Dermis microvascular lymphatic vessel endothelial cell (primary cell): ENCODE results near the gene LRBA. TPM values are rescaled to one million over a fixed set of nuclear protein-coding genes. Genes with fewer than 3 reads are reported as not detected.
"Not testable (repeated sequence)": the region's sequence is repeated elsewhere in the genome, so short reads cannot be mapped to it uniquely, and the experiment has no call there.

Experiments used
- DNase-seq, 2 donors: peaks; one replicate each; pipeline versions ENCODE4 v3.0.0 to v3.0.0-alpha.2; 2010; ENCODE audit warnings: low read depth in 2 of 2
- total RNA-seq: library from RNA; depleted of rRNA; stranded (reverse); fragments of >200 nt; gene quantifications from 2 replicates; pipeline ENCODE4 v1.2.1, GENCODE V29; 2014

The LRBA gene
- total RNA-seq, 1 donor from 2014 or later = 53.9 TPM

DNA sequence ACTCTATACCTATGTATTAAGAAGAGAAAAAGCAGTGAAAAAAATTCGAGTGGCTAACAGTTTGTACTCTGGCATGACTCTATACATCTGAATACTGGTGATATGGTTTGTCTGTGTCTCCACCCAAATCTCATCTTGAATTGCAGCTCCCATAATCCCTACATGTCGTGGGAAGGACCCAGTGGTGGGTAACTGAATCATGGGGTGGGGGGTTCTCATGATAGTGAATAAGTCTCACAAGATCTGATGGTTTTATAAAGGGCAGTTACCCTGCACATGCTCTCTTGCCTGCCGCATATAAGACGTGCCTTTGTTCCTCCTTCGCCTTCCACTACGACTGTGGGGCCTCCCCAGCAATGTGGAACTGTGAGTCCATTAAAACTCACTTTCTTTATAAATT is 70.4 kb downstream of the LRBA start:
- no peak for DNase-seq

DNA sequence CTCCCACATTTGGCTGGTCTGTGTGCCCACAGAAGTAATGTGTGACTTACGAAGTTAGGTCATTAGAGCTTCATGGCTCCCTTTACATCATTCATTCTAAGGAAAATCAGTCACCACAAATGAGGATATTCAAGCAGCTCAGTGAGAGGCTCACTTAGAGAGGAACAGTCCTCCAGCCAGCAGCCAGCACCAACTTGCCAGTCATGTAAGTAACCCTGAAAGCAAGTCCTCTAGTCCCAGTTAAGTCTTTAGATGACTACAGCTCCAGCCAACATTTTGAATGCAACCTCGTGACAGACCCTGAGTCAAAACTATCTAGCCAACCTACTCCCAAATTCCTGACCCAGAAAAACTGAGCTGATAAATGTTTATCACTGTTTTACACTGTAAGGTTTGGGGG is 71.3 kb downstream of the LRBA start:
- DNase-seq = no peak

DNA sequence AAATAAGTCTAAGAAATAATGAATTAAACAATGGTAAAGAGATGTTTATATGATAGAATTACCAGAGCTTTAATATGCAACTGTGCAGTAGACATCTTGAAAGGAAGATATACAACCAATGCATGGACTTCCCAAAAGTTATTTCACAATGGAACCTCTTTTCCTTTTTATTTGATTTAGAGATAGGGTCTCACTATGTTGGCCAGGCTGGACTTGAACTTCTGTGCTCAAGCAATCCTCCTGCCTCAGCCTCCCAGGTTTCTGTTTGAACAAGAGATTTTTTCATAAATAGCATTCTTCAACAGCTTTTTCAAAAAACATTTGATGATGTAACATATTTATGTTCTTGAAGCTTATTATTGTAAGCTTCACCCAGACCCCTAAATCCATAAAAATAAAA is 72.0 kb downstream of the LRBA start:
- DNase-seq = no peak

DNA sequence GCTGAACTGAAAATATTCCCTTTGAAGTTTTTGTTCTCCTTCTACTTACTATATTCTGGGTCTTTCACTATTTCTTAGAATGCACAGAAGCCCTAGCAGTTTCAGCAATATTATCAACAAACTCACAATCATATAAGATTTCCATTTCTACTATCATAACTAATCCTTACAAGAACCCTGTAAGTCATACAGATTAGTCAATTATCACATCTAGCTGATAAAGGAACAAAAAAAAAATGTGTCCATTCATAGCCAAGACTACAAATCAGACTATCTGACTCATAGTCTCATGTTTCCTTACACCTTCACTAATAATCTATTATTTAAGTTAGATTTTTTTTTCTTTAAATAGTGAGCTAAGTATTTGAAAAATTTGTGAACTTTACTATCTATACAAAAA is 72.5 kb downstream of the LRBA start:
- DNase-seq = peak in 1 of 2 donors; percentile 43

DNA sequence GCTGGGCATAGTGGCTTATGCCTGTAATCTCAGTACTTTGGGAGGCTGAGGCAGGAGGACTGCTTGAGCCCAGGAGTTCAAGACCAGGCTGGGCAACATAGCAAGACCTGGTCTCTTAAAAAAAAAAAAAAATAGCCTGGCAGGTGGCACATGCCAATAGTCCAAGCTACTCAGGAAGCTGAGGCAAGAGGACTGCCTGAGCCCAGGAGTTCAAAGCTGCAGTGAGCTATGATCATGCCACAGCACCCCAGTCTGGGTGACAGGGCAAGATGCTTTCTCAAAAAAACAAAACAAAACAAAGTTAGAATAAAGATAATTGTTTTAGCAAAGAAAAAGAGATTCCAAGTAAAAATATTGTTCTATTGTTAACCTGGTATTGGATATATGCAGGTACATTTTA is 75.0 kb downstream of the LRBA start:
- no peak for DNase-seq

DNA sequence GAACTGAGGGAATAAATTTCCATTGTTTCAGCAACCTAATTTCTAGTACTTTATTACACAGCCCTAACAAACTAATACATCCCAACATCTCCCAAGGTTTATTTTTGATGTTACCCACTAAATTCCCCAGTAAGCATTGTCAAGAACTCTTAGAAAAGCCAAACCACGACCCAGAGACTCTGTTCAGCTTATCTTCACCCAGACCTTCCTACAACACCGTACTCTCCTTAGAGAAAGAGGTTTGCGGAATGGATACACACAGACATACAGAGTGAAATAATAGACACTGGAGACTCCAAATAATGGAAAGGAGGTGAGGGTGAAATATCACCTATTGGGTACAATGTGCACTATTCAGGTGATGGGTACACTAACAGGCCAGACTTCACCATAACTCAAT is 75.6 kb downstream of the LRBA start:
- no peak for DNase-seq

DNA sequence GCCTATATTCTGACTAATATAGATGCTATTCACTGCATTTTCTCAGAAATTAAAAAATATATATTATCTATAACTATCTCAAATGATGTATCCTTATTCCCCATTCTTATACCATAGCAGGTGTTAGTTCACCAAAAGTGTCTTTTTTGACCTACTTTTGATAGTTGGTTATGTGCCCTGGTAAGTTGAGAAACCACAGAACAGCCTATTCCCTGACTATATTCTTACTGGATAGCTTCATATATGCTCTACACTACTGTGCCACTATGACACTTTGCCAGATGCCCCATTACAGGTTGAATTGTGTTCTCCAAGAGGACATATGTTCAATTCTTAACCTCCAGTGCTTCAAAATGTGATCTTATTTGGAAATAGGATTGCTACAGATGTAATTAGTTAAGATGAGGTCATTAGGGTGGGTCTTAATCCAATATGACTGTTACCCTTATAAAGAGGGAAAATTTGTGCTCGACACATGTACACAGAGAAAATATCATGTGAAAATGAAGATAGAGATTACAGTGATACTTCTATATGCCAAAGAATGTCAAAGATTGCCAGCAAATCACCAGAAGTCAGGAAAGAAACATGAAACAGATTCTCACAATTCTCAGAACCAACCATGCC is 76.1 kb downstream of the LRBA start:
- DNase-seq = no peak

DNA sequence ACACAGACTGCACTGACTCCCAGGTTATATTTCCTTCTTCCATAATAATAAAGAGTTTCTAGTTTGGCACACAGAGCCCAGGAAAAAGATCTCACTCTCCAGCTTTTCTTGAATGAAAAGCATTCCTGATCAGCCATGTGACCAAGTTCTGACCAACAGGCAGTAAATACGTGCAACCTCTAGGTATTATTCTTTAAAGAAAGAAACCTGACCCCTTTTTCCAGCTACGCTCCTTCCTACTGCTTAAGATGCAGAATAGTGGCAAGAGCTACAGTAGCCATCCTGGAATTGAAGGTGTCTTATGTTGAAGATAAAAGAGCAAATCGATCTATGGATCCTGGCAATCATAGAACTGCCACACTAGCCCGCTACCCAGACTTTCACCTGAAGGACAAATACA is 76.7 kb downstream of the LRBA start:
- DNase-seq = no peak

DNA sequence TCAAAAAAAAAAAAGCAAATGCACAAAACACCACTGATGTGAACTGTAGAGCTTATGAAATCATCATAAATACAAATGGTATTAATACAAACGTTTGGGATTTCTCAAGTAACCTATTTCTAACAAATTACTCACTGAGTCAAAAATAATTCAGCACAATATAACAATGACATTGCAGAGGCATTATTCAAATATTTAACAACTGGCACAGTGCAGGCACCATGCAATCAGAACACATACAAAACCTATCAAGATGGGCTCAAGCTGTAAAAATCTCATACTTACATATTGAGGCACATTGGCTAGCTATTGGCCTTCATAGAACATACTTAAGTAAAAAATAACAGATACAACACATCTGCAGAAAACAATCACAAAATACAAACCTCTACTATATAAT is 81.1 kb downstream of the LRBA start:
- no peak for DNase-seq

DNA sequence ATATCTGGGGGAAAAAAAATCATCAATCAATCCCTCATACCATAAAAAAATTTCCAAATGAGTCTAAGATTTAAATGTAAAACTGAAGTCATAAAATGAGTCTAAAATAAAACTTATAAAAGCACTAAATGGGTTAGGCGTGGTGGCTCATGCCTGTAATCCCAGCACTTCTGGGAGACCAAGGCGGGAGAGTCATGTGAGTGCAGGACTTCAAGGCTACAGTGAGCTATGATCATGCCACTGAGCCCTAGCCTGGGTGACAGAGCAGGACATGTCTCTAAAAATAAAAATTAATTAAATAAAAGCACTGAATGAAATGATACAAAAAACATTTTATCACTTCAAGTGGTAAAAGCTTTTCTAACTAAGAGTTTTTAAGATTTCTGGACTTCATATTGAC is 83.3 kb downstream of the LRBA start:
- DNase-seq = no peak

DNA sequence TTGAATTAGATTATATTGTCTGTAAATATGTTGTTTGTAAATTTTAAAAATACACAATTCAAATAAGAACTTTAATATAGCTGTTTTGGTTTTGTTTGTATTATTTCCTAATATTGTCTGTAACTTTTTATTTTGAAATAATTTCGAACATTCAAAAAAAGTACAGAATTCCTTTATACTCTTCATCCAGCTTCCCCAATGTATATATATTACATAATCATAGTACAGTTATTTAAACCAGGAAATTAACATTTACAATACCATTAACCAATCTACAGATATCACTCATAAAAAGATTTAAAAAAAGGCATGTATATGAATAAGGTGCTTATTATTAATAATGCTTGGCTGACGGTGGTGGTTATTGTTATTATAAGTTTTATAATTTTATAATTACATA is 84.1 kb downstream of the LRBA start:
- no peak for DNase-seq

DNA sequence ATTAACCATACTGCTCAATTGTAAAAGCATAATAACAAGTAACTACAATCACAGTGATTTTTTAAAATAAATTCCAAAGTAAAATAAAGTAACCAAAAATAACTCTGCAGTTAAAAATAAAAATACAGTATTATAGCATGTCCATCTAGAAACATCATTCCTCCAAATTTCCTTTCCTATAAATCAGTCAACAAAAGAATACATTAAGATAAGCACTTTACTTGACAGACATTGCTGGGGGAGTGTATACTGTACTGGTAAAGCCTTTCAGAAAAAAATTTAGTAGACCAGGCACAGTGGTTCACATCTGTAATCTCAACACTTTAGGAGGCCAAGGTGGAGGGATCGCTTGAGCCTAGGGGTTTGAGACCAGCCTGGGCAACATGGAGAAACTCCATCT is 91.1 kb downstream of the LRBA start:
- DNase-seq = no peak

DNA sequence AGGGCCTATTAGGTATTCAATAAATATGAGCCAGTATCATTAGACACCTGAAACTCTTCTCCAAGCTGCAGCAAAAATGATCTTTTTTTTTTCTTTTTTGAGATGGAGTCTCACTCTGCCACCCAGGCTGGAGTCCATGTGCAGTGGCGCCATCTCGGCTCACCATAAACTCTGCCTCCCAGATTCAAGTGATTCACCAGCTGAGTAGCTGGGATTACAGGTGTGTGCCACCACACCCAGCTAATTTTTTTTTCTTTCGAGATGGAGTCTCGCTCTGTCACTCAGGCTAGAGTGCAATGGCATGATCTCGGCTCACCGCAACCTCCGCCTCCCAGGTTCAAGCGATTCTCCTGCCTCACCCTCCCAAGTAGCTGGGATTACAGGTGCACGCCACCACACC is 93.6 kb downstream of the LRBA start:
- not testable (repeated sequence) for DNase-seq

DNA sequence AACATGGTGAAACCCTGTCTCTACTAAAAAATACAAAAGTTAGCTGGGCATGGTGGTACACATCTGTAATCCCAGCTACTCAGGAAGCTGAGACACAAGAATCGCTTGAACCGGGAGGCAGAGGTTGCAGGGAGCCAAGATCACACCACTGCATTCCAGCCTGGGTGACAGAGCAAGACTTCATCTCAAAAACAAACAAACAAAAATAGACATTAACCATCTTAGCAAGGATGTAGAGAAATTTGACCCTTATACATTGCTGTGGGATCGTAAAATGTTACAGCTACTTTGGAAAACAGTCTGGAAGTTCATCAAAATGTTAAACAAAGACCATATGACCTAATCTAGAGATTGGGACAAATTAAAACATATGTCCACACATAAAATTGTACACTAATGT is 96.5 kb downstream of the LRBA start:
- not testable (repeated sequence) for DNase-seq

DNA sequence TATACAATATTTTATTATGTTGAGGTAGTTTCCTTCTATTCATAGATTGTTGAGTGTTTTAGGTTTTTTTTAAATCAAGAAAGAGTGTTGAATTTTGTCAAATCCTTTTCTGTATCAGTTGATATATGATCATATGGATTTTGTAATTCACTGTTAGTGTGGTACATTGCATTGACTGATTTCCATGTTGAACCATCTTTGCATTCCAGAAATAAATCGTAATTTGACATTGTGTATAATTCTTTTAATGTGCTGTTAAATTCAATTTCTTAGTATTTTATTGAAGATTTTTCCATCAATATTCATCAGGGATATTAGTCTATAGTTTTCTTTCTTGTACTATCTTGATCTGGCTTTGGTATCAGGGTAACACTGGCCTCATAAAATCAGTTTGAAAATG is 103.8 kb downstream of the LRBA start:
- no peak for DNase-seq

DNA sequence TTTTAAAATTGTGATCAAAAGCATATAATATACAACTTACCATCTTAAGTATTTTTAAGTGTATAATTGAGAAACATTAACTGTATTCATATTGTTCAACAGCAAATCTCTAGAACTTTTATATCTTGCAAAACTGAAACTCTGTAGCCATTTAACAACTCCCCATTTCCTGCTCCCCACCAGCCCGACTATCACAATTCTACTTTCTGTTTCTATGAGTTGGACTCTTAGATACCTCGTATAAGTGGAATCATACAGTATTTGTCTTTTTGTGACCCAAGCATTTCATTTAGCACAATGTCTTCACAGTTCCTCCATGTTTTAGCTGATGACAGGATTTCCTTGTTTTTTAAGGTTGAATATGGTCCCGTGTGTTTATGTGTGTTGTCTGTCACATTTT is 106.0 kb downstream of the LRBA start:
- DNase-seq = no peak

DNA sequence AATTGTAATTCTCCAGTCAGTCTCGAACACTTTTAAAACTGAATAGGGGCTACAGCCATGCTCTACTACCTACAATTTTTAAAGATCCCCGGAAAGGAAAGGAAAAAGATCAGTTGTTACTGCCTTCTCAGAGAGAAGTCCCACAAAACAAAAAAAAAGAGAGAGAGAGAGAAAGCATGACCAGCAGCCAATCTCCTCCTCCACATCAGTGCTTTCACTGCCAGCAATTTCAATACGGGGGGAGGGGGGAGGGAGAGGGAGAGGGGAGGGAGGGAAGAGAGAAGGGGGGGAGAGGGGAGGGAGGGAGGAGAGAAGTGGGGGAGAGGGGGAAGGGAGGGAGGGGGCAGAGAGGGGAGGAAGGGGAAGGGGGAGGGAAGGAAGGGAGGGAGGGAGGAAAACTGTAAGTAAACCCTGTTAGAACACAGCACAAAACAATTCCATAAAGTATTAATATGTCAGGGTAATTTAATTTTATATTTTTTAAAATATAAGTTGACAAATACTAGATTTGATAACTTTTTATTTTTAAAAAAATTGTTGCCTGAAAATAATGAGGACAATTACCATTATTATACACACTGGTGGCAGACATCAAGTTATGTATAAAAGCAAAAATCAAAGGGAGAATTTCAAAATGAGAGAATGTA is 108.0 kb downstream of the LRBA start:
- no peak for DNase-seq

DNA sequence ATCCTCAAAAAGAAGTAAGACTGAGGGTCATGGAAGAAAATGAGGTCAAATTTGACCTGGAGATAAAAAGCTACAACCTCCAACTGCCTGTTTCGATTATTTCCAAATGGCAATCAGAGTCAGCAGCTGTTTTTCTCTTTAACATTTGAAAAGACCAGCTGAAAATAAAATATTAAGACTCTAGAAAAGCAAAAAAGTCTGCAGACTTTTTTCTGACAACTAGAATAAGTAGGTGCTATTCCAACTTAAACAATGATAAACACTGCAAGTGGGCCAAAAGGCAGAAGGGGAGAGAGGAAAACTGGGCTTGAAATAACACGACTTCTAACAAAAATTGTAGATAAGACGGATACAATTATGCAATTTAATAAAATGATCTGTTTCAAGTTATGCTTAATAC is 110.4 kb downstream of the LRBA start:
- no peak for DNase-seq

DNA sequence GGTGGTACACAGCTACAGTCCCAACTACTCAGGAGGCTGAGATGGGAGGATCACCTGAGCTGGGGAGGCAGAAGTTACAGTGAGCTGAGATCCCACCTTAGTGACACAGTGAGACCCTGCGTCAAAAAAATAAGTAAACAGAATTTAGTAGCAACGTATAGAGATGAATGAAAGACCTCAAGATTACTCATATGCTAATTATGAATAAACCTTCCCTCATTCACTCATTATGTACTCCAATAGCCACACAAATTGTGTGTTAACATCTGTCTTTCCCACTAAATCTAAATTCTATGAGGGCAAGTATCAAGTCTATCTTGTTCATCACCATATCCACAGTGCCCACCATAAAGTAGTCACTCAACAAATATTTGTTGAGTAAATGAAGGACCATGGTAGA is 111.5 kb downstream of the LRBA start:
- DNase-seq = no peak

DNA sequence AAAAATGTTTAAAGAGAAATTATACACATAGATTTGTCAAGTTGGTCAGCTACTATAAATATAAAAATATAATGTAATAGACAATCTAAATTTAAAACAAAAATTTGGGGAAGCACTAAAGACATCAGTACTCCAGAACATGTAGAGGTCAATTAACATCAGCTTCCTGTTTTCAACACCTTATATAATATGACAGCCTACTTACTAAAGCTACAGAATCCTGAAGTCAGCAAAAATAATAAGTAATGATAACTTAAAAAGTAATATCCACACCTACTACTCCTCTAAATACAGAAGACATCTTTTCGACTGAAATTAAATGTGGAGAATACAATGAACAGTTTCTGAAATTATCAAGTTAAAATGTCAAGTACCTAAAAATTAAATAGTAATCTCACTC is 118.6 kb downstream of the LRBA start:
- no peak for DNase-seq

DNA sequence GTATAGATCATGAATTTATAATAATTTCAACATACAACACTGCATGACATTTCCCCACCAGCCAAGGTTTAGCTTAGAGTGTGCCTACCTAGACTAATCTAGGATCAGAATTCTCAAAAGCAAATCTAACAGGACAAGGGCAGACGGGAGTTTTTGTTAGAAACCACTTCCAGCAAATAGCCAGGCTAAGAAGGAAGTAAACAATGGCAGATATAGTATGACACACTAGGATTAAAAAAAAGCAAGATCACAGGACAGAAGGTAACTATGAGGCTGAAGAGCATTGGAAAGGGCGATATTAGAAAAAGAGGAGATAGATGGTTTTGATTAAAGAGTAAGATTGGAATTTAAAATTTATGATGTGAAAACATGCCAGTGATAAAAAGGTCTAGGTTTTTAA is 124.8 kb downstream of the LRBA start:
- DNase-seq = peak in 1 of 2 donors; percentile 15

DNA sequence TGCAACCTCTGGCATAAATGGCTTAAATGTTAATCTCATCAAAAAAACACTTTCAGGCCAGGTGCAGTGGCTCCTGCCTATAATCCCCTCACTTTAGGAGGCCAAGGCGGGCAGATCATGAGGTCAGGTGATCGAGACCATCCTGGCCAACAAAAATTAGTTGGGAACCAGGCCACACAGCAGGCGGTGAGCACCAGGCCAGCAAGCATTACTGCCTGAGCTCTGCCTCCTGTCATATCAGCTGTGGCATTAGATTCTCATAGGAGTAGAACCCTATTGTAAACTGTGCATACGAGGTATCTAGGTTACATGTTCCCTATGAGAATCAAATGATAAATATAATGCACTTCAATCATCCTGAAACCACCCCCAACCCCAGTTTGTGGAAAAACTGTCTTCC is 125.8 kb downstream of the LRBA start:
- no peak for DNase-seq

DNA sequence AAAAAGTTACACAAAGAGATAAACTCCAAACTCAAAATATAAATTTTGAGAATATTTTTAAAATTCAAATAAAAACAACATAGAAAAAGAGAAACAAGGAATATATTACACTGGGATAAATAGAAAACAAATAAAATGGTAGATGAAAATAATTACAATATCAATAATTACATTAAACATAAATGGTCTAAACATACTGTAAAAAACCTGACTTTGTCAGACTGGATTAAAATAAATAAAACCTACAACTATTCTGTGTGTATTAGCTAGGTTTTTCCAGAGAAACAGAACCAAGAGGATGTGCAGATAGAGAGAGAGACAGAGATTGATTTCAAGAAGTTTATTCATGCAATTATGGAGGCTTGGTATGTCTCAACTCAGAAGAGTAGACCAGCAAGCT is 126.5 kb downstream of the LRBA start:
- DNase-seq = no peak

DNA sequence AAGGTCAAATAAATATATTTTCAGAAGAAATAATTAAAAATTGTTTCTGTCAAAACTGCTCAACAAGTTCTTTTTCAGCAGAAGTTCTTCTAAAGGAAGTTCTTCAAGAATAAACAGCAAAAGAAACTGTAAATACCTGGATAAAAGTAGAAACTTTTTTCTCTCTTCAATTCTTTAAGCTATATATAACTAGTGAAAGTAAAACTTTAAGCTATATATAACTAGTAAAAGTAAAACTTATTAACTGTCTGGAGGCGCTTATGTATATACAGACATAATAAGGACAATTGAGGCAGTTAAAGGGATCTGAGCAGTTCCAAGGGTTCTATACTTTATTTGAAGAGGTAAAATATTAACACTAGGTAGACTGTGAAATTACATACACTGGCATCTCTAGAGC is 126.9 kb downstream of the LRBA start:
- DNase-seq = no peak
